ENCODE results near the gene PGAP3.
A peak's percentile ranks its signal among the peaks of the same experiment; 100 is the strongest.
"Not testable (repeated sequence)": the region's sequence is repeated elsewhere in the genome, so short reads cannot be mapped to it uniquely, and the experiment has no call there.

The PGAP3 gene

DNA sequence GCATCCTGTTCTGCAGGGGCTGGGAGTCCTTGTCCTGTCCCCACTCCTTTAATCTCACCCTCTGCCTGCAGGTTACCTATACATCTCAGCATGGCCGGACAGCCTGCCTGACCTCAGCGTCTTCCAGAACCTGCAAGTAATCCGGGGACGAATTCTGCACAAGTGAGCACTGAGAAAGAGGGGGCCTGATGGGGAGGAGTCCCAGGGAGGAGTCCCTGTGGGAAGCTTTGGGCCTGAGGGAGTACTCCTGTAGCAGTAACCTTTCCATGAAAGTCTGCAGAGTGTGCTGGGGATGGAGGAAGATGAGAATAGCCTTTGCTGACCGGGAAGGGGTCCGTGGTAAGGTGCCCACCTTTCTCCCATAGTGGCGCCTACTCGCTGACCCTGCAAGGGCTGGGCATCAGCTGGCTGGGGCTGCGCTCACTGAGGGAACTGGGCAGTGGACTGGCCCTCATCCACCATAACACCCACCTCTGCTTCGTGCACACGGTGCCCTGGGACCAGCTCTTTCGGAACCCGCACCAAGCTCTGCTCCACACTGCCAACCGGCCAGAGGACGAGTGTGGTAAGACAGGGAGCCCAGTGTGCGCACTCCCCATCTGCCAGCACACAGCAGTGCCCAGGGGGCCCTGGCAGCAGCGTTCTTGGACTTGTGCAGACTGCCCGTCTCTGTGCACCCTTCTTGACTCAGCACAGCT is 27.7 kb upstream of the PGAP3 start:
- DNase-seq (ENCODE audit: low spot score): no peak

DNA sequence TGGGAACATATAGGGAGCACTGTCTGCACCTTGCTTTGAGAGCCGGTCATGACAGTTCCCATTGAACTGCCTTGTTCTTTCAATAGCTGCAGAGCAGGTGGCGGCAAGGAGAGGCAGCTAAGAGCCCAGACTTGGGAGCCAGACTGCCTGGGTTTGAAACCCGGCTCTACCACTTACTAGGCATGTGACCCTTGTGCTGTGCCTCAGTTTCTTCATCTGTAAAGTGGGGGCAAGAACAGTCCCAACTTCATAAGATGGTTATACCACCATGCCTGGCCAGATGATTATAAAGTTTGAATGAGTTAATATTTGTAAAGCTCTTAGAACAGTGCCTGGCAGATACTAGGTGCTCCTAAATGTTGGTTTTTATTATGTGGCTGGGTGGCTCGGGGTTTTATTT is 26.4 kb upstream of the PGAP3 start:
- no peak for DNase-seq (ENCODE audit: low spot score)

DNA sequence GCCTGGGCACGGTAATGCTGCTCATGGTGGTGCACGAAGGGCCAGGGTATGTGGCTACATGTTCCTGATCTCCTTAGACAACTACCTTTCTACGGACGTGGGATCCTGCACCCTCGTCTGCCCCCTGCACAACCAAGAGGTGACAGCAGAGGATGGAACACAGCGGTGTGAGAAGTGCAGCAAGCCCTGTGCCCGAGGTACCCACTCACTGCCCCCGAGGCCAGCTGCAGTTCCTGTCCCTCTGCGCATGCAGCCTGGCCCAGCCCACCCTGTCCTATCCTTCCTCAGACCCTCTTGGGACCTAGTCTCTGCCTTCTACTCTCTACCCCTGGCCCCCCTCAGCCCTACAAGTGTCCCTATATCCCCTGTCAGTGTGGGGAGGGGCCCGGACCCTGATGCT is 24.0 kb upstream of the PGAP3 start:
- DNase-seq (ENCODE audit: low spot score): no peak

DNA sequence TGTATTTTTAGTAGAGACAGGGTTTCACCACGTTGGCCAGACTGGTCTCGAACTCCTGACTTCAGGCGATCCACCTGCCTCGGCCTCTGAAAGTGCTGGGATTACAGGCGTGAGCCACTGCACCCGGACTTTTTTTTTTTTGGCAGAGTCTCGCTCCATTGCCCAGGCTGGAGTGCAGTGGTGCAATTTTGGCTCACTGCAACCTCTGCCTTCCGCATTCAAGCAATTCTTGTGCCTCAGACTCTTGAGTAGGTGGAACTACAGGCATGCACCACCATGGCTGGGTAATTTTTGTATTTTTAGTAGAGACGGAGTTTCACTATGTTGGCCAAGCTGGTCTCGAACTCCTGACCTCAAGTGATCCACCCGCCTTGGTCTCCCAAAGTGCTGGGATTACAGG is 23.2 kb upstream of the PGAP3 start:
- not testable (repeated sequence) for DNase-seq (ENCODE audit: low spot score)

DNA sequence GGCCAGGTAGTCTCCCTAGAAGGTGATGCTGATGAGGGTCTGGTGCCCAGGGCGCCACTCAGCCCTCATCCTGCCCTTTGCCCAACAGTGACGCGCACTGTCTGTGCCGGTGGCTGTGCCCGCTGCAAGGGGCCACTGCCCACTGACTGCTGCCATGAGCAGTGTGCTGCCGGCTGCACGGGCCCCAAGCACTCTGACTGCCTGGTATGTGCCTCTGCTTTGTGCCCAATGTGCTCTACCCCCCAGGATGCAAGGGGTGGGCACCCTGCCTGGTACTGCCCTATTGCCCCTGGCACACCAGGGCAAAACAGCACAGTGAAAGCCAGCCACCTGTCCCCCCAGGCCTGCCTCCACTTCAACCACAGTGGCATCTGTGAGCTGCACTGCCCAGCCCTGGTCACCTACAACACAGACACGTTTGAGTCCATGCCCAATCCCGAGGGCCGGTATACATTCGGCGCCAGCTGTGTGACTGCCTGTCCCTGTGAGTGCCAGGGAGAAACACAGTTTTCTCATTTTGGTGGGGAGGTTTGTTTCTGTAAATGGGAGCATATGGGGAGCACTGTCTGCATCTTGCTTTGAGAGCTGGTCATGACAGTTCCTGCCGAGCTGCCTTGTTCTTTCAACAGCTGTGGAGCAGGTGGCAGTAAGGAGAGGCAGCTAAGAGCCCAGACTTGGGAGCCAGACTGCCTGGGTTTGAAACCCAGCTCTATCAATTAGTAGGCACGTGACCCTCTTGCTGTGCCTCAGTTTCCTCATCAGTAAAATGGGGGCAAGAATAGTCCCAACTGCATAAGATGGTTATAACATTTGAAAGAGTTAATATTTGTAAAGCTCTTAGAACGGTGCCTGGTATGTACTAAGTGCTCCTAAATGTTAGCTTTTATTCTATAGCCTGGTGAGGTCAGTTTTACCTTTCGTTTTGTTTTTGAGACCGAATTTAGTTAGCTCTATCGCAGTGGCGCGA is 22.4 kb upstream of the PGAP3 start:
- no peak for DNase-seq (ENCODE audit: low spot score)

DNA sequence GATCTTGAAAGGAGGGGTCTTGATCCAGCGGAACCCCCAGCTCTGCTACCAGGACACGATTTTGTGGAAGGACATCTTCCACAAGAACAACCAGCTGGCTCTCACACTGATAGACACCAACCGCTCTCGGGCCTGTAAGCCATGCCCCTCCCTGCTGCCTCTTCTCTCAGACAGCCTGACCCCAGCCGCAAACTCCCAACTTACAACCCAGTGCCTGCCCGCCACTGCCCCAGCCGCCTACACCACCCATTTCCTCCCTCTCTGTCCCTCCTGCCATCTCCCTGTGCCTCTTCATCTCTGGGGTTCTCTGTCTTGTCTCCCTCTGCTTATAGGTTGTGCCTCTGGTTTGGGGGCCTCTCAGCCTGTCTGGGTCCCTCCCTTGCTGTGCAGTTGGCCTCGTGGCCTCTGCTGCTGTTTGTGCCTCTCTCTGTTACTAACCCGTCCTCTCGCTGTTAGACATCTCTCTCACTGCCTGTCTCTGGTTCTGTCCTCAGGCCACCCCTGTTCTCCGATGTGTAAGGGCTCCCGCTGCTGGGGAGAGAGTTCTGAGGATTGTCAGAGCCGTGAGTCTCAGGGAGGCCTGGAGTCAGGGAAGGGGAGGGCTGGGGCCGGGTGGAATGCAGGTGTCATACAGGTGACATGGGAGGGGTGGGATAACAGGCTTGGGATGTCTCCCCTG is 21.6 kb upstream of the PGAP3 start:
- DNase-seq (ENCODE audit: low spot score): no peak

DNA sequence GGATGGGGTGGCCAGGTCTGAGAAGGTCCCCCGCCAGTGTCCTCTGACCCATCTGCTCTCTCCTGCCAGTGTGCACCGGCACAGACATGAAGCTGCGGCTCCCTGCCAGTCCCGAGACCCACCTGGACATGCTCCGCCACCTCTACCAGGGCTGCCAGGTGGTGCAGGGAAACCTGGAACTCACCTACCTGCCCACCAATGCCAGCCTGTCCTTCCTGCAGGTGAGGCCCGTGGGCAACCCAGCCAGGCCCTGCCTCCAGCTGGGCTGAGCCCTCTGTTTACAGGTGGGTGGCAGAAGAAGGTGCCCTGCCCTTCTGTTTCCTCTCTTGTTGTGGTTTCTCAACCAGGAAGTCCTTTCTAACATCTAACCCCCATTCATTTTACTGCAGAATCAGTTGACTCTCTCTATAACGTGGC is 19.1 kb upstream of the PGAP3 start:
- DNase-seq (ENCODE audit: low spot score): peak; percentile 25

DNA sequence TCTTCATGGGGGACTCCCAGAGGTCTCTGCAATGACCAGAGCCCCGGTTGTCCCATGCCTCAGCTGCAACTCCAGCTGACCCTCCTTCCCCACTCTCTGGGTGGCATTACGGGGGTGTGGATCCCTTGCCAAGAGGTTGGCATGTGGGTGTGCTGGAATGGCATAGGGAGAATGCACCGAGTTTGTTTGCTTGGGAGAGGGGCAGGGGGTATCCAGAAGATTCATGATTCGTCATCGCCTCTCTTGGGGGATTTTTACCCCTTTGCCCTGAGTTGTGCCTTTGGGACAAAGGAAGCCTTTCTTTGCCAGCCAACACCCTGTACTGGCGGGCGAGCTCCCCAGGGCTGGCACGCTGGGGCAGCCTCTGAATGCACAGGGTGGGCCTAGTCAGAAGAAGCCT is 18.5 kb upstream of the PGAP3 start:
- no peak for DNase-seq (ENCODE audit: low spot score)

DNA sequence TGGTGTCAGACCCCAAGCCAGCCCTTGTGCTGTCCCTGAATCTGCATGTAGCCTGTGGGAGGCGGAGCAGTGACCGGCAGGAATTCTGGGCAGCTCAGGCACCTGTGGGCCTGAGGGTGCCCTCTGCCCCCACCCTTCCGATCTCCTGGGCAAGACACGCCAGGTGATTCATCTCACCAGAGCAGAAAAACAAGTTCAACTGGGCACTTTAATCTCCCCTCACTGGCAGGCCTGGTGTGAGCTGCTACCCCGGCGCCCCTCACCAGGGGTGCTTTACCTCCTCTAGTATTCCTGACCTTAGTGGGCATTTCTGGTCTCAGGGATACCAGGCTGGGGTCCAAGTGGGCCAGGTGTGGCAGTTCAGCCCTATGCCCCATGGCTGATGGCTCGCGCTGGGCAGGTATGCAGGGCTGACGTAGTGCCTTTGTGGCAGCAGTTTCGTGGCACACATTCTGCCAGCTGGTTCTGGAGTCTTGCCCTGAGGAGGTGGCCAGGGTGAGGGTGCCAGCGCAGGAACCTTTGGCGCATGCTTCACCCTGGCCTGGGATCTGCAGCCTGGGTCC is 18.0 kb upstream of the PGAP3 start:
- no peak for DNase-seq (ENCODE audit: low spot score)

DNA sequence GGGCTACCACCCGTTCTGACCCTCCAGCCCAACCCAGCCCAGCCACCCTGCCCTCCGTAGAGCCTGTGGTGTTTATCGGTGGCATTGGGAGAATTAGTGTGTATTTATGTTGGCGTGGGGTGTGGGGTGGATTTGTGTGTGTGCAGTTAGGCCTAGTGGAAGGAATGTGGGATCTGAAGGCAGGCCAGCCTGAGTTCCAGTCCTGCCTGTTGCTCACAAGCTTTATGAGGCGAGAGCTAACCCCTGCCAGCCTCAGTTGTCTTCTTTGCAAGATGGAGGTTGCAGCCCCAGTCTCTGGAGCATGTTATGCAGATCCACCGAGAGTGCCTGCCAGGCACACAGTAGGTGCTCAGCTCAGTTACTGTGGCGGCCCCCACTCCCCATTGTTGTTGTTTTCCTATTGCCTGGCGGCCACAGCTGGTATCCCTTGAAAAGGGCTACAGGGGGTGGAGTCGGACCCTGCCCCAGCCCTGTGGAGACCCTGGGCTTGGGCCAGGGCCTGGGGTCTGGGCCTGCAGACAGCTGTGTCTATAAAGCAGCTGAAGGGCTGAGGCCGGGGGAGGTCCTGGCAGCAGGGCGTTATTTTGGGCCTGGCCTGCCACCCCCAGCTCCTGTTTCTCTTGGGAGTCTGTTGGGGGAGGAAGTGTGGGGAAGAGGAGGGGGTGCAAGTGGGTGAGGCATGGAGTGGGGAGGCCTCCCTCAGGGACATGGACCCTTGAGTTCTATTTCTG is 17.1 kb upstream of the PGAP3 start:
- no peak for DNase-seq (ENCODE audit: low spot score)

DNA sequence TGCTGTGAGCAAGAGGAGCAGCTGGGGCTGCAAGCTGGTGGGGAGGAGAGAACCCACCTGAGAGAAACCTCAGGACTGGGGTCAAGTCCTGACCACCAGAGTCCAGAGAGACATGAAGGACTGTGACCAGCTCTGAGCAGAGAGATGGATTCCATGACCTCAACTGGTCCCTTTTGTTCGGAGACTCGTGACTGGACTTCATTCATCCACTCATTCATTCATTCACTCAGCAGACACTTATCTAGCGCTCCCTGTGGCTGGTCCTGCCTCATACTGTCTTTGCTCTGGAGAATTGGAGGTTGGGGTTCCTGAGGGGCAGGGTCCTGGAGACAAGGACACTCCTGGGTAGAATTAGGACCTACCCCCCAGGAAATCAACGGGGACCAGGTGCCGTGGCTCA is 16.1 kb upstream of the PGAP3 start:
- DNase-seq (ENCODE audit: low spot score): no peak

DNA sequence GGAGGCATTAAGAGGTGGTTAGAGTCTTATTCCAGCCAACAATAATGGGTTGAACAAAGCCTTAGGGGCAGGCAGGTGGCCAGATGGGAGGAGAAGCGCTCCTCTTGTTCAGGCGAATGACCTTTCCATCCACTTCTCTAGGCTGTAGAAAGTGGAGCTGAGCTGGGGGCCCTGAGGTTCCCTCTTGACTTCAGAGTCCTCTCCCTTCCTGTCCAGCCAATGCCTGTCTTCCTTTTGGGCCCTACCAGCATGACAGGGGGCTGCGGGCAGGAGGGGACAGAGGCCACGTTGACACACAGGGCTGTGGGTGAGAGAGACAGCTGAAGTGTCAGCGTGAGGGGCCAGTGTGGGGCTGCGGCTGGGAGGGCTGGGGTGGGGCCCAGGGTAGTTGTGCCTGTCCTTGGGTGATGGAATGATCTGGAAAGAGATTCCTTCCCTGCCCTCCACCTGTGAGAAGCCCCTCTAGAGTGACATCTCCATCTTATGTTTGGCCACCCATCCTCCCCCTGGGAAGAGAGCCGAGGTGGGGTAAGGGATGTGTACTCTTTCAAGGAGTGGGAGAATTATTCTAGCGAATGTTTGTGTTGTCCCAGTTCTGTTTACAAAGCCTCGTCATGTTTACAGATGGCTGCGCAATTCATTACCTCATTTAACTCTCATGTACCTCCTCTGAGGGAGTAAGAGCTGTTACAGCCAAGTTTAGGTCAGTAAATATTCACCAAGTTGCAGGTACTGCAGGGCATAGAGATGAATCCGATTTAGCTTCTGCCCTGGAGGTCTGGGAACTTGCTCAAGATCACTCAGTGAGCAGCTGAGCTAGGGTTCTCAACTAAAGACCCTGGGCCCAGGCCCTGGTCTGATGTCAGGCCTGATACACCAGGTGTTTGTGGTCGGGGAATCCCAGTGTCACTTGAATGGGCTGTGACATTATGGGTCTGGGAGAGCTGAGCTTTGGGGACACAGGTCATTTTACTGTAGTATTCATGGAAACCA is 15.3 kb upstream of the PGAP3 start:
- no peak for DNase-seq (ENCODE audit: low spot score)

DNA sequence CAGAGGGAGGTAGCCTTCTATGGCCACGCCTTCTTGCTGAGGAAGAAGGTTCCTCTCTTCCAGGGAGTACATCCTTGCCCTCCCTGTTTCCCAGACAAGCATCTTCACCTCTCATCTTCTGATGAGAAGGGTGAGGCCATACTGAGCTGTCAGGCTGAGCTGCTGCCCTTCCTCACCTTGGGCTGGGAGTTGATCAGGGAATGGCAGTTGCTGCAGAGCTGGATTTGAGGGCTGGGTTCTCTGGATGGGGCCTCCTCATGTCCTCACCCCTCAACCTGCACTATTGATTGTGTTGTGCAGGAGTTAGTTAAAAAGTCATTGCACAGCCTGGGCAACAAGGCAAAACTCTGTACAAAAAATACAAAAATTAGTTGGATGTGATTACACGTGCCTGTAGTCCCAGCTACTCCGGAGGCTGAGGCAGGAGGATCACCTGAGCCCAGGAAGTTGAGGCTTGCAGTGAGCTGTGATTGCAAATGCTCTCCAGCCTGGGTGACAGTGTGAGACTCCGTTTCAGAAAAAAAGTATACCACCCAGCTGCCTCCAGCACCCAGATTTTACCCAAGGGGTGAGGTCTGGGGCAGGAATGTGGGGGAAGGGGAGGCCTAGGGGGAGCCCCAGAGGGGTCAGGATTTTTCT is 14.0 kb upstream of the PGAP3 start:
- DNase-seq (ENCODE audit: low spot score): no peak

DNA sequence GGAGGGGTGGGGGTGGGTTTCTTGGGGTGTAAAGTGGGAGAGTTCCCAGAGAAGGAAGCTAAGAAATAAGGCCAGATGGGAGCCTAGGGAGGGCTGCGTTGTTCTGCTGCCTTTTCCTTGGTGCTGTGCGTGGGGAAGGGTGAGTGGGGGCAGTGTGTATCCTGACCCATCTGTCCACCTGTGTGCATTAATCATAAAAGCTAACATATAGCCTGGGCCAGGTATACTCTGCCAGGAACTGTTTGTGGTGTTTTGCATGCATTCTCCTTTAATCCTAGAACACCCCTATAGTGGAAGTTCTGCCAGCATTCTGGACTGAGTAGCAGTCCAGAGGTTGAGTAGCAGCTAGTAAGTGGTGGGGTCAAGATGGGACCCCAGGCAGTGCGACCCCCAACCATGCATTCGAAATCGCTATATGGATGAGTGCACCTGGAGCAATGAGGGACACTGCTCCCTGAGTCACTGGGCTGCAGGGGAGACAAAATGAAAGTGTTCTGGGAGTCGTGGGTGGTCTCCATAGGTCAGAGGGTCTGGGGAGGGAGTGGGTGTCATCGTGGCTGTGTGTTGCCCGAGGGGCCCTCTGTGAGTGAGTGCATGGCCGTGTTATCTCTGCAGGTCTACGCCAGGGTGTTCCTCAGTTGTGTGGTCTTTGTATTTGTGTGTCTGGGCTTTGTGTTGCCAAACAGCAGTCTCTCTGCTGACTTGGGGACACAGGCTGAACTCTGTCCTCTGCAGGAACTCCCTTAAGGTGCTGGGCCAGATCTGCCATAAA is 13.3 kb upstream of the PGAP3 start:
- DNase-seq (ENCODE audit: low spot score): no peak

DNA sequence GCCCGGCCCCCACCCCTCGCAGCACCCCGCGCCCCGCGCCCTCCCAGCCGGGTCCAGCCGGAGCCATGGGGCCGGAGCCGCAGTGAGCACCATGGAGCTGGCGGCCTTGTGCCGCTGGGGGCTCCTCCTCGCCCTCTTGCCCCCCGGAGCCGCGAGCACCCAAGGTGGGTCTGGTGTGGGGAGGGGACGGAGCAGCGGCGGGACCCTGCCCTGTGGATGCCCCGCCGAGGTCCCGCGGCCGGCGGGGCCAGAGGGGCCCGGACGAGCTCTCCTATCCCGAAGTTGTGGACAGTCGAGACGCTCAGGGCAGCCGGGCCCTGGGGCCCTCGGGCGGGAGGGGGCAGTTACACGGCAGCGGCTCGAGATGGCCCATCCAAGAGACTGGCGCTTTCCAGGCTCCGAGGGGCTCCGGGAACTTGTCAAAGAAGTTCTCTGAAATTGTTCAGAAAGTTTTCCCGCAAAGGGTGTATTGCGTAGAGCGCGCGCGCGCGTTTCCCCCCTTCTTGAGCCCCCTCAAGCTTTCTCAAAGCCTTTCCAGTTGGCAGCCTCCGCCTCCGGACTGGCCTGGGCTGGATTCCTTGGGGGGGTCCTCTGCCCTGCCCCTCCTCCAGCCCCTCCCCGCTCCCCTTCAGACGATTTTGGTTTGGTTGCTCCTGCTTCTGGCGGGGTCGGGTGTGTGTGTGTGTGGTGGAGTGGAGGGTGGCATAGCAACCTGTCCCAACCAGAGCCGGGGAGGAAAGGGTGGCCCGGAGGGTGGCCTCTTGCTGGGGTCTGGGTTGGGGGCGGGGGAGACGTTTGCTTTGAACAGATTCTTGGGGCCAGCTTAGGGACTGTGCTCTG is 12.5 kb upstream of the PGAP3 start:
- DNase-seq (ENCODE audit: low spot score): no peak

DNA sequence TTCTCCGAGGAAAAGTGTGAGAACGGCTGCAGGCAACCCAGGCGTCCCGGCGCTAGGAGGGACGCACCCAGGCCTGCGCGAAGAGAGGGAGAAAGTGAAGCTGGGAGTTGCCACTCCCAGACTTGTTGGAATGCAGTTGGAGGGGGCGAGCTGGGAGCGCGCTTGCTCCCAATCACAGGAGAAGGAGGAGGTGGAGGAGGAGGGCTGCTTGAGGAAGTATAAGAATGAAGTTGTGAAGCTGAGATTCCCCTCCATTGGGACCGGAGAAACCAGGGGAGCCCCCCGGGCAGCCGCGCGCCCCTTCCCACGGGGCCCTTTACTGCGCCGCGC is 11.9 kb upstream of the PGAP3 start, which contains the start of gene ERBB2:
Gene ERBB2, plus strand, starts transcription at position 247 of the 330 bp plus-strand sequence. CDS start 175 bp downstream, outside the sequence.
- DNase-seq (ENCODE audit: low spot score): no peak

DNA sequence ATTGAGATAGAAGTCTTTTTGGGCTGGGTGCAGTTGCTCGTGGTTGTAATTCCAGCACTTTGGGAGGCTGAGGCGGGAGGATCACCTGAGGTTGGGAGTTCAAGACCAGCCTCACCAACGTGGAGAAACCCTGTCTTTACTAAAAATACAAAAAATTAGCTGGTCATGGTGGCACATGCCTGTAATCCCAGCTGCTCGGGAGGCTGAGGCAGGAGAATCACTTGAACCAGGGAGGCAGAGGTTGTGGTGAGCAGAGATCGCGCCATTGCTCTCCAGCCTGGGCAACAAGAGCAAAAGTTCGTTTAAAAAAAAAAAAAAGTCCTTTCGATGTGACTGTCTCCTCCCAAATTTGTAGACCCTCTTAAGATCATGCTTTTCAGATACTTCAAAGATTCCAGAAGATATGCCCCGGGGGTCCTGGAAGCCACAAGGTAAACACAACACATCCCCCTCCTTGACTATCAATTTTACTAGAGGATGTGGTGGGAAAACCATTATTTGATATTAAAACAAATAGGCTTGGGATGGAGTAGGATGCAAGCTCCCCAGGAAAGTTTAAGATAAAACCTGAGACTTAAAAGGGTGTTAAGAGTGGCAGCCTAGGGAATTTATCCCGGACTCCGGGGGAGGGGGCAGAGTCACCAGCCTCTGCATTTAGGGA is 11.4 kb upstream of the PGAP3 start:
- DNase-seq (ENCODE audit: low spot score): not testable (repeated sequence)

DNA sequence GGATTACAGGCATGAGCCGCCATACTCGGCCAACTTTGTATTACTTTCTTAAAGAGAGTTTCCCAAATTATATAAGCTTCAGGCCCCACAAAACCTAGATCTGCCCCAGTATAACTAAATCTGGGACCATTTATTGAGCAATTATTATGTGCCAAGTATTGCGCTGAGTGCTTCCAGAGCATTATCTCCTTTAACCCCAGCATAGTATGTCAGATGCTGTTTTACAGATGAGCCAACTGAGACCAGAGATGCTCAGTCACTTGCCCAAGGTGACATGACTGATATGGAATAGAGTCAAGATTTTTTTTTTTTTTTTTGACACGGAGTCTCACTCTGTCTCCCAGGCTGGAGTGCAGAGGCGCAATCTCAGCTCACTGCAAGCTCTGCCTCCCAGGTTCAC is 10.1 kb upstream of the PGAP3 start:
- DNase-seq (ENCODE audit: low spot score): no peak
